Measurements from ENCODE around the gene ZMYND11. TPM values are rescaled to one million over a fixed set of nuclear protein-coding genes. Genes with fewer than 3 reads are reported as not detected.
"Not testable (repeated sequence)": the region's sequence is repeated elsewhere in the genome, so short reads cannot be mapped to it uniquely, and the experiment has no call there.

ZMYND11 gene
- polyA plus RNA-seq, 2 of the 4 experiments (the other 2 are of a cell fraction) = 47.7 to 99.7 TPM

- FAIRE-seq = no peak
- ATAC-seq = no peak
- WGBS (ENCODE audit: missing lambda C conversion rate) = 92% methylated on average over 7 of the region's 7 CpGs
- POLR2A ChIA-PET = no interaction called here
- no peak for DNase-seq (ENCODE audit: low read depth in 1 of 2, low spot score in 1 of 2)
- Histone ChIP-seq H3K27ac (no peak overlapping the region), H3K4me3 (no peak overlapping the region), H3K4me1 (peaks cover 9% of the 10 kb centered on the region), H3K4me2 (no peak overlapping the region), H3K9me3 (no peaks in the 10 kb centered on the region)
- CTCF ChIA-PET = no interaction called here
- TF ChIP-seq MYC (IDR thresholded peaks at IDR 0.05; ENCODE audit: borderline replicate concordance, low read length) = no peak
- TF ChIP-seq SREBF2 (IDR thresholded peaks at IDR 0.05) = no peak
- TF ChIP-seq EHMT2 (IDR thresholded peaks at IDR 0.05; ENCODE audit: low read depth) = no peak
- TF ChIP-seq CBX8 (IDR thresholded peaks at IDR 0.05) = no peak
- no peak for TF ChIP-seq TP53 (CRISPR knock-in tag; IDR thresholded peaks at IDR 0.05)
- TF ChIP-seq HMGXB4 (CRISPR knock-in tag; IDR thresholded peaks at IDR 0.05; ENCODE audit: borderline replicate concordance) = no peak
- no peak for TF ChIP-seq TFCP2L1 (CRISPR knock-in tag; IDR thresholded peaks at IDR 0.05)
- no peak for TF ChIP-seq KDM5A (IDR thresholded peaks at IDR 0.05)
- no peak for TF ChIP-seq ATOH8 (CRISPR knock-in tag; IDR thresholded peaks at IDR 0.05; ENCODE audit: low read depth)
- TF ChIP-seq EHF (CRISPR knock-in tag; IDR thresholded peaks at IDR 0.05) = no peak
- no peak for TF ChIP-seq HES2 (IDR thresholded peaks at IDR 0.05)
- TF ChIP-seq ESRRA (IDR thresholded peaks at IDR 0.05; ENCODE audit: borderline replicate concordance, low read length) = no peak
- TF ChIP-seq PBX3 (IDR thresholded peaks at IDR 0.05) = no peak
- TF ChIP-seq KDM1A (IDR thresholded peaks at IDR 0.05; ENCODE audit: low read depth) = no peak
- TF ChIP-seq RNF2 (IDR thresholded peaks at IDR 0.05; ENCODE audit: borderline replicate concordance, low read depth) = no peak
- TF ChIP-seq USF2 (IDR thresholded peaks at IDR 0.05) = no peak
Measured at GRCh38 chr10:299969-300368, 164.7 kb downstream of the ZMYND11 start.

GRCh38 chr10:300580-300979 is 165.3 kb downstream of the ZMYND11 start:
- H3K4me1 ChIP-seq; H3K4me3 ChIP-seq; ATAC-seq; H3K4me2 ChIP-seq; CTCF ChIA-PET; FAIRE-seq; H3K9me3 ChIP-seq; DNase-seq (ENCODE audit: low read depth in 1 of 2, low spot score in 1 of 2); H3K27ac ChIP-seq; POLR2A ChIA-PET: not testable (repeated sequence)
- 92% methylated on average over 31 of the region's 31 CpGs for WGBS (ENCODE audit: missing lambda C conversion rate)

- Histone ChIP-seq H3K4me2 (no peak overlapping the region), H3K27ac (no peak overlapping the region), H3K4me1 (peaks cover 9% of the 10 kb centered on the region), H3K9me3 (no peaks in the 10 kb centered on the region), H3K4me3 (no peak overlapping the region)
- CTCF ChIA-PET = no interaction called here
- ATAC-seq = no peak
- TF ChIP-seq SREBF2 (IDR thresholded peaks at IDR 0.05) (no peak), ESRRA (IDR thresholded peaks at IDR 0.05; ENCODE audit: borderline replicate concordance, low read length) (no peak), RAD21 (conservative IDR thresholded peaks at IDR 0.05 in 1 of 2, IDR thresholded peaks at IDR 0.05 in 1 of 2) (no peak), POLR2AphosphoS2 (conservative IDR thresholded peaks at IDR 0.05; ENCODE audit: low read length) (no peak), HOXB5 (CRISPR knock-in tag; IDR thresholded peaks at IDR 0.05) (no peak), ELK1 (IDR thresholded peaks at IDR 0.05; ENCODE audit: low read depth, low read length) (no peak), FOSB (CRISPR knock-in tag; IDR thresholded peaks at IDR 0.05) (no peak), BHLHE40 (IDR thresholded peaks at IDR 0.05; ENCODE audit: low read depth, low read length) (no peak)
- POLR2A ChIA-PET = no interaction called here
- 92% methylated on average over 9 of the region's 9 CpGs for WGBS (ENCODE audit: missing lambda C conversion rate)
- DNase-seq (ENCODE audit: low read depth in 1 of 2, low spot score in 1 of 2) = no peak
- FAIRE-seq = no peak
Measured at GRCh38 chr10:301536-301935, 166.3 kb downstream of the ZMYND11 start.

All from A549 (cell line).